Stimulated activated CD4-positive, alpha-beta T cell treated with anti-CD3 and anti-CD28 coated beads, TNF-alpha, amount 100 ng/mL, for 48 hours (primary cell): ENCODE results near the gene EMILIN2.

ENCODE experiments used
- DNase-seq, 3 donors: peaks; one replicate each; pipeline ENCODE4 v3.0.0-alpha.2; 2020; ENCODE audit warnings: low read depth in 3 of 3

The EMILIN2 gene

DNA sequence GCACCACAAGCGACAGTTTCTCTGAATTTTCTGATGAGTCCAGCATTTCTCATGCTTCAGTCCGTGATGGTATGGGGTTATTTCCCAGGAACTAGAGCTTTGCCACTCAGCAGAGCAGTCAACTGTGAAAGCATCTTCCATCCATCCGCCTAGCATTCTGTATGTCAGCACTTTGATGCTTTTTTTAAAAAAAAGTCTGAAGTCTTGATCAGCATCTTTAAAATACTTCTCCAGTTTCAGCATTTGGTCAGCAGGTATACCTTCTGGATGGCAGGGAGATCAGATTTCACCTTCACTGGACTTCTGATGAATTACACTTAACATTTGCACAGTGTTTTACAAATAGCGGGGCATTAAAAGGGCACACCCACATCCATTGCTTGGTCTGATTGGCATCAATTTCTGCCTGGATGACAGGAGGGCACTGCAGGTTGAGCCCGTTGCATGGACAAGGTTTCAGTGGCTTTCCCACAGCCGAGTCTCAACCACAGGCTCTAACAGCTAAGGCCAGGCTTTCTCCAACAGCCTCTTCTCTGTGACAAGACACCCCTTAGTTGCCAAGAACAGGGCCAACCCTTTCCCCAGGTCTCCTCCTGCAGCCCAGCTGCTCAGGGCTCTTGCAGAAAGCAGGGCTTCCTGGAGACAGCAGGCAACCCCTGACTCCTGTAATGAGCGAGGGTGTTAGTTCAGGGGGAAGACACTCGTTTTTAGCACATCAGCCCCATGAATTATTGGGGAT is 54.0 kb downstream of the EMILIN2 start:
- DNase-seq: no peak

DNA sequence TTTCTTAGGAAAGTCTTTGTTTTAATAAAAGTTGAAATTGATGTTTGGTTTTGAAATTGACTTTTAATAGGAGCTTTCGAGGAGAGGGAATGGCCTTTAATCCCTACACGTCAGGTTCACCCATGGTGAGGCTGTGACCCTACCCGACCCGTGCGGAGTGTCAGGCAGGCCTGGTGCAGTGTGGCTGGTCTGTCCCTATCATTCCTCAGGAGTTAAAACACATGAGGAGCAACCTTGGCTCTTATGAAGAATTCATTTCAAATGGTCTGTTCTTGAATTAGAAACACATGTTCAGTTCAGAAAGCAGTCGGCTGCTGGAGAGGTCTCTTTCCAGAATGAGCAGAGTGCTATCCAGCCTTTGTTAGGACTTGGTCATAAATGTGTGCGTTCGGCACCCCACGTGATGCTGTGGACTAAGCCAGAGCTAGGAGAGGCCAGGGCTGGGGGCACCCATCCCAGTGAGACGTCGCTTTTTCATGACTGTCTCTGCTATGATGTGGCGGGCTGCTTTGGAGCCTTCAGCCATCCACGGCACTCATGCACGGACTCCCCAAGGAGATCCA is 54.7 kb downstream of the EMILIN2 start:
- DNase-seq: no peak

DNA sequence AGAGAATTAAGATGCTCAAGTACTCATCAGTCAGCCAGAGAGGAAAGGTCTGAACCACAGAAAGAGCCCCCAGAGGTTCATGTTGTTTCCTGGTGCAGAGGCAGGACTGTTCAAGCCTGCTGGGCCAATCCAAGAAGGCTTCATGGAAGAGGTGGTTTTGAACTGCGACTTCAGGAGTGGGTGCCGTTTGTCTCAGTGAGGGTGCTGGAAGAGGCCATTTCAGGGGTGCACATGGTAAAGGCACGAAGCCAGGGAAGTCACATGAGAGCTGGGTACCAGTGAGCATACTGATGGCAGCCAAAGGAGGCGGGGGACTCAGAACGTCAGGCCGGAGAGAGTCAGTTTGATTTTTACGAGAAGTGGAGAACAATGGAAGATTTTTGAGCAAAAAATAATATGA is 55.5 kb downstream of the EMILIN2 start:
- no peak for DNase-seq

DNA sequence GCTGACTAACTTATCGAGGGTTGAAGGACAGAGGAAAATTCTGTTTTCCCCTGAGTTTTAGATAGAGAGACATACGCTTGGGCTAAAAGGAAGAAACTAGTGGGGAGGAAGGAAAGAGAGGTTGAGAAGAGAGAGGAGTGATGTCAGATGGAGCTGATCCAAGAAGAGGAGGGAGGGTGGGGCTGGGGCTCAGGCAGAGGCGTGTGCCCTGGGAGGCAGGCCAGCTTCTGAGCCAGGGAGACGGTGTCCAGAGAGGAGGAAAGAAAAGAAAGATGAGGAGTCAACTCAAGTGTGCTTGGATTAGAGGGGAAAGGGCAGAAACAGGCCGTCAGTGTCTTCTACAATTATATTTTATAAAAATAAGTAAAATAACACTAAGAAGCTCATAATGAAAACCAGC is 56.2 kb downstream of the EMILIN2 start:
- DNase-seq: no peak

DNA sequence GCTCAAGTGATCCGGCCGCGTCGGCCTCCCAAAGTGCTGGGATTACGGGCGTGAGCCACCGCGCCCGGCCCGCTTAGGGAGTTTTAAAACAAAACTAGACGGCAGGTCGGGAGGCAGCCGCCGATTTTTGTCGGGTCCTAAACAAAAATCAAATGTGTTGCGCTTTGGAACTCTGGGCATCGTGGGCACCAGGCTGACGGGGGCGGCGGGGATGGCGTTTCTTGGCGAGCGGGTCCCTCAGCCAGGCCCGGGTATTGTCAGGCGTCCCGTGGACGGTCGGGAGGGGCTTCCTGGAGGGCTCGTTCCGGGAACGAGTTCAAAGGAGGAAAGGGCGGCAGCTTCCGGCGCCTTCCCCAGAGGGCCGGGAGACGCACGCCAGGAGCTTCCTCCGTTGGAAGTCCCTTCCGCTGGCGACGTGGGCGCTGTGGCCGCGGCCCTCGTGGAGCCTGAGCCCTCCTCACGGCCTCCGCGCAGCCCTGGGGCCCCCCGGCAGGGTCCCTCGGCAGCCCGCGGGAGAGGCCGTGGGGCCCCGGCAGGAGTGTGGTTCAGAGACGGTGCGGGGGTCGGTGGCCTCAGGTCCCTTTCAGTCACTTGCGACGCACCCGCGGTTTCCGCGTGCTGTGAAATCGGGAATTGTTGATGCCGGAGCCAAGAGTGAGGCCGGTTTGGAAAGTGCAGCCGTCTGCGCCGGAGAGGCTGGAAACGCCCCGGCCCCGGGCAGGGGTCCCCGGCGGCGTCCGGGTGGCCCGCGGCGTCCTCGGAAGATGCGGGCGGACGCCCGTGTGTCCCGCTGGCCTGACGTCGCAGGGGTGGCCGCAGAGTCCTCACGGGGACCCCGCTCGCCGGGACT is 59.3 kb downstream of the EMILIN2 start:
- peak in 1 of 3 donors; percentile 38 for DNase-seq

DNA sequence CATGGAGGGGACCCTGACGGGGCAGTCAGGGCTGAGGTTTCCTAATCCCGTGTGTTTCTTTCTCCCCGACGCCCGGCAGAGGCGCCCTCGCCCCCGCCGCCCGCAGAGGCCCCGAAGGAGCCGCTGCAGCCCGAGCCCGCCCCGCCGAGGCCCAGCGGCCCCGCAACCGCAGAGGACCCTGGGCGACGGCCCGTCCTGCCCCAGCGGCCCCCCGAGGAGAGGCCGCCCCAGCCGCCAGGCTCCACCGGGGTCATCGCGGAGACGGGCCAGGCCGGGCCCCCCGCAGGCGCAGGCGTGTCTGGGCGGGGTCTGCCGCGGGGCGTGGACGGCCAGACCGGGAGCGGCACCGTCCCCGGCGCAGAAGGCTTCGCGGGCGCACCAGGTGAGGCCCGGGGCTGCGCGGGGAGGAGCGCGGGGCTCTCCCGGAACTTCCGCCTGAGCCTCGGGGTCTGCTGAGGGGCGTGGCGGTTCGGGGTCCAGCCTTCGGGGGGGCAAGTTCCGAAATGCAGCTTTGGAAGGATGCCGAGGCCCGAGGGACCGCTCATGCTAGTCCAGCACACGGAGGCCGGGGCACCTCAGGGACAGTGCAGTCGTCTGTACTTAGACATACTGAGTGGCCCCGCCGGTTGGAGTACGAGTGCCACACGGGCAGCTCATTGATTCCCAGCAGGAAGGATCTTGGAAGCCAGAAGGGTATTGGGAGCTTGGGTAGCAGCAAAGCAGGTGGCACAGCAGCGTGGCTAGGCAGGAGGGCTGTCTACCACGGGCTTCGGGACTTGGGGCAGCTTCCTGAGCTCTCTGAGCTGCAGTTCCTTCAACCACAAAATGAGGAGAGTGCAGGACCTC is 60.1 kb downstream of the EMILIN2 start:
- DNase-seq: peak in 2 of 3 donors; percentile 27 to 56

DNA sequence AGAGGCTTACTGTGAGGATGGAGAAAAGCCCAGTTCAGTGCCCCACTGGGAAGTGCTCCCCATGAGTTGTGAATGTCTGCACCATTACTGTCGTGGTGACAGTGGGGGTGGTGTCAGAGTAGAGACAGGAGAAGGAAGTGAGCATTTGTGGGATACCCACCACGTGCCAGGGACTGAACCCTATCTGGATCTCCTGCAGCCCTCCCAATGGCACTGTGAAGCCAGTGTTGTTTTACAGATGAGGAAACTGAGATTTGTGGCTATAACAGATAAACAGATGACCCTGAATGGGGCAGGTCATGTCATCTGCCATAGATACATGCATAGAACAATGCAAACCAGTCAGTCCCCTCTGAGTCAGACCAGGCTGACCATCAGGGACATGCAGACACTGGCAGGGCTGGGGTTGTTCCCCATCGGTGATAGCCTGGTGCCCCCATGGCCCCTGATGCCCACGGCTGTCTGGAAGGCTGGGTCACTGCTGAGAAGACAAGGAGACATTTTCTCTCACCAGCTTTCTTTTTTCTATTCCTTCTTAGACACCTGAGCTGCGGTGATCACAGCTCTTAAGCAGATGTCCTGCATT is 60.8 kb downstream of the EMILIN2 start:
- DNase-seq: no peak

DNA sequence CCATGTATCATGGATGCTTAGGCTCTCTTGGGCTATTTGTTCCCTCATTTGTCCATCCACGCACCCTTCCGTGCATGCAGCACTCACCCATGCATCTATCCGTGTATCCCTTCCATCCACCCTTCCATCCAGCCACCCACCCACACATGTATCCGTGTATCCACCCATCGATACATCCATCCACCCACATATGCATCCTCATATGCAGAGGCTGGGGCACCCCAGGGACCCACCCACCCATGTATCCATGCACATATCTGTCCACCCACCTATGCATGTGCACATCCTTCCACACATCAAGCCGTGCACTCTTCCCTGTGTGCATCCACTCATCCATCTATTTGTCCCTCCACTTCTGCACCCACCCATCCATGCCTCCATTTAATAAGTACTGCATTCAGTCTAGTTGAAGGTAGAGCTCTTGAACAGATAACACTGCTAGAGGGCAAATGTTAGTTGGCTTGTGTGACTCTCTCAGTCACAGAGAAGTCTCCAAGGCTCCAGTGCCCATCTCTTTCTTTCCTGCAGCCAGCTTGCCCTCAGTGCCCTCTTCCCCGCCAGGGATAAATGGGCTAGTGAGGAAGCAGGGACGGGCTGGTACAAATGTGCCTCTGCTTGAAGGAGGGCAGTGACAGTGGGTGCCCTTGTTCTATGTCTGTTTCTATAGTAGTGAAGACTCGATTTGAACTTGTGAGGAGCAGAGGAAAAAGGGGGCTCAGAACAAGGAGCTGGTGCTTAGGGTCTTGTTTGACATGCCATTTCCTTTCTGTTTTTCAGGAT is 61.5 kb downstream of the EMILIN2 start:
- DNase-seq: no peak

DNA sequence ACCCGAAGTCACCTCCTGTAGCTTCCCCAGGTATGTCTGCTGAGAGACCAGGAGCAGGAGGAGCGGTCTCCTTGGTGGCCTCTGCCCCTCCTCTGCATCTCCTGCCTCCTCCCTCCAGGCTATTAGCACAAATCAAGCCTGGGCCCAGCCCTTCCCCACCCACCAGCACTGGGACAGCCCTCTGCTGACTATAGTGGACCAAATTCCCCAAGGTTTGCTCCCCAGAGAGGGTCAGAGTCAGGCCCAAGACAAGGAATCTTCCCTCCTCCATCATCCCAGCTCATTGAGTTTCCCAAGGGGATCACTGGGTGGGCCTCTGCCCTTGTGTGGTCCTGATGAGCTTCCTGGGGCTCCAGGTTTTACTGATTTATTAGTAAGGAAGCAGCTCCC is 62.1 kb downstream of the EMILIN2 start:
- DNase-seq: no peak

DNA sequence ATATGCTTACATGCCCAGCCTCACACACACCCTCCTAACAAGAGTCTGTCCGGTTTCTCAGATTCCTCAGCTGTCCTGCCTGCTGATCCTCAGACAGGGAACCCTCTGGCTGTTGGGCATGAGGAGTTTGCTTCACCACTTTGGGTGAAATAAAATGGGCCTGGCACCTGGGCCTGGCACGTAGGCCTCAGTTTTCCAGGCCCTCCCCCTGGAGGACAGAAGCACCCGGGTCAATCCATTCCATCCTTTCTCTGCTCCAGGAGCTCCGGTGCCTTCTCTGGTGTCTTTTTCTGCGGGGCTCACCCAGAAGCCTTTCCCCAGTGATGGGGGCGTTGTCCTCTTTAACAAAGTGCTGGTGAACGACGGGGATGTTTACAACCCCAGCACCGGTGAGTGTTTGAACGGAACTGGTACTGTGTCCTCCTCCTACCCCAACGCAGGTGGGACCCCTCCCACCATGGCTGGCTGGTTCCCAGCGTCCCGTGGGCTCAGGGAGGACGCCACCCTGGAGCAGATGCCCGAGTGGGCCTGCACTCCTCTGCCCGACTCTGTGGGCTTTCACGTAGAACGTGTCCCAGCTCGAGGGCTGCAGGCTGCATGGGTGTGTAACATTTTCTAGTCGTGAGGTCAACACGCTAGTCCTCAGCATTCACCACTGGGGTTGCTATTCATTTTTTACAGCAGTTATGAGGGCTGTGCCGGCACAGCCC is 62.8 kb downstream of the EMILIN2 start:
- DNase-seq: no peak

DNA sequence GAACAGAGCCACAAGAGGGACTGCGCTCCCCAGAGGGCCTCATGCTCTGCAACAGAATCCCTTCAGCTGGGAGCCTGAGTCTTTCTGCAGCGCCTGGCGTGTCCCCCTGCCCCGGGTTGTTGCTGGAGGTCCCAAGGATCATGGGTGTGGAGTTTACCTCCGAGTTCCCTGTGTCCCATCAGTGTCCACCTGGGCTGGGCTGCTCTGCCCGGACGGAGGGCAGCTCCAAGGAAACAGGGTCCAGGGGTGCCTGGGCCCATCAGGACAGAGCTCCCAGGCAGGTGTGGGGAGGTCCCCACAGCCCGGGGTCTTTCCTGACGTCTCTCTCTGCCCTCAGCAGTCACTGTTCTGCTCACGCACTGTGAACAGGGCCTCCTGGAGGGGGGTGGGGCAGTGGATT is 63.5 kb downstream of the EMILIN2 start:
- DNase-seq: no peak

DNA sequence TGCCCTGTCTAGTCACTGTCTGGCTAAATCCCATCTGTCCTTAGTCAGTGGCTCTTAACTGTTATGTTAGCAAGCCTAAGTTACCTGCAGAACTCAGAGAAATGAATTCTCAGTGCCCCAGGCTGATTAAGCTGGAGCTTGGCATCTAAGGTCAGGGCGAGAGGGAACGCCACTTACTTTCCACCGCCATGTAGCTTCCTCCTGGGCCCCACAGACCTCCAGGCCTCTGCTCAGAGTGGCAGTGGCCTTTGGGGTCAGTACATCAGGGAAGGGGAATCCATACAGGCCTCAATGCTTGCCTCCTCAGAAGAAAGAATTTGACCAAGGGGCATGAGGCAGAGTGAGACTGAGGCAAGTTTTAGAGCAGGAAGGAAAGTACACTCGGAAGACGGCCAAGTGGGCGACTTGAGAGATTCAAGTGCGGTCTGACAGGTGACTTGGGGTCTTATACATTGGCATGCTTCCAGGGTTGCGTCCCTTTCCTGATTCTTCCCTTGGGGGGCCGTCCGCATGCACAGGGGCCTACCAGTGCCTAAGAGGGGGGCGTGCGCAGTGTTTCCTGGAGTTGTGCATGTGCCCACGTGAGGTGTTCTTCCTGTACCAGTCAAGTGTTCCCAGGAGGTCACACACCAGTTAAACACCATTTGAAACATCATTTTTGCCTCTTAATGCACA is 64.1 kb downstream of the EMILIN2 start:
- DNase-seq: no peak

DNA sequence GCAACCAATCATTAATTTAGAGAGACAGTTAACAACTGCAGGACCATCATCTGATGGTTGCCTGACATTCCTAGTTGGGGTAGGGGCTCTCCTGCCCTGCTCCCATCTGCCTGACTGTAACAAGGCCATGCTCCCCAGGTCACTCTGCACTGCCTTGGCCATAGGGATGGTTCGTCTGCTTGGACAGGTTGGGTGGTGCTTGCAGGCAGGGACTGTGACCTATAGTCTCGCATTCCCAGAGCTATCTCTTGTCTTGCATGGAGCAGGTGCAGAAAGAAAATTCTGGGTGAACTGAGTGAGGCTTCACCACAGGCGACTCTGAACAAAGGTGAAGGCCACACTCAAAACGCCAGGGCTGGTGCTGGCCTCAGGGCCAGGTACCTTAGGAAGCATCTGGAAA is 64.7 kb downstream of the EMILIN2 start:
- DNase-seq: no peak

DNA sequence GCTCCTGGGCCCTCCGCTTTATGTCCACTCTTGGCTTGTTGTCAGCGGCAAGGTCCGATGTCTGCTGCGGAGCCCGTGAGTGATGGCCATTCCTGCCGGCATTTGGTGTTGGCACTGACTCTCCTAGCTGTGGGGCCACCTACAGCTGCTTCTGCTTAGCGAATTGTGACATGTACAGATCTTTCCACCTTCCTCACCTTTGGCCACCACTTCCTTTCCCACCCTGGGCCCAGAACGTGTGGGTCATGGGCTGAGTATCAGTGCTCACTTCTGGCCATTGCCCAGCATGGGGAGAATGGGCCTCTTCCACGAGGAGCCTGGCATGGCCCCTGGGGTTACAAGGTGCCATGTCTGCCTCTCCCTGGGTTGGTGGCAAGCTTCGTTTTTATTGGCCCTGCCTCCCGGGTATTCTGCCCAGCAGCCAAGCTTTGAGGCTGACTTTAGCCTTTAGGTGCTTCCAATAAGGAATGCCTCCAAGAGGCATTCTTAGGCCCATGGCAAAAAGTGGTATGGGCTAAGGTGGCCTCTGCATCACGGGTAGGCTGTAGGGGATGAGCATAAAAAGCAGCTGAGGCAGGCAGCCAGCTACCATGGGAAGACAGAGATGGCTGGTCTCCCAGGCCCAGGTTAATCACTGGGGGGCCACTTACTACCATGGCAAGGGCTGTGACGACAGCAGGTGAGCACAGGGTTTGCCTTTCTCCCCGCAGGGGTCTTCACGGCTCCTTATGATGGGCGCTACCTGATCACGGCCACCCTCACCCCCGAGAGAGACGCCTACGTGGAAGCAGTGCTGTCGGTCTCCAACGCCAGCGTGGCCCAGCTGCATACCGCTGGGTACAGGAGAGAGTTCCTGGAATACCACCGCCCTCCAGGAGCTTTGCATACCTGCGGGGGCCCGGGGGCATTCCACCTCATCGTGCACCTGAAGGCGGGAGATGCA is 65.8 kb downstream of the EMILIN2 start:
- no peak for DNase-seq

DNA sequence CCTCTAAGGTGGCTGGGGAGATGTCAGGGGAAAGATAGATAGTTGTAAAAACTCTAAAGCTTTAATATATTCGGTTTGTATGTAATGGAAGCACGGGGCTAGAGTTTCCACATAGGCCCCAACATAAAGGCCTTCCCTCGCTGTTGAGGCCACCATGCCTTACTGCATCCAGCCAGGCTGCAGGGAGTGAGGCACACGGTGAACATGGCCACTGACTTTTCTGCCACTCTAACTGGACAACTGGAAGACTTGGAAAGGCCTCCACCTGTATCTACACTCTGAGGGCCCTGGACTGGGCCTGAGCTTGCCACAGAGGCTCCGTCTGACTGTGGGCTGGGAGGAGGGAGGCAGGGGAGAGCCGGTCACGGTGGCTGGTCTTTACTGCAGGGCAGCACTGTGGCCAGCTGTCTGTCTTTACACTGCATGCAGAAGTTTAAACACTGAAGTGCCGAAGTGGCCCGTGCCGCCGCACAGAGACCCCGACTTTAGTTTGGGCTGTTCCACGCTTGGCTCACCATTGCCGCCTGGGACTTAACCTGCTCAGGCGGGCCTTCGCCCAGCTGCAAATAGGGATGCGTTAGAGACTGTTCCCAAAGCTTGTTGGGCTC is 66.7 kb downstream of the EMILIN2 start:
- DNase-seq: no peak

DNA sequence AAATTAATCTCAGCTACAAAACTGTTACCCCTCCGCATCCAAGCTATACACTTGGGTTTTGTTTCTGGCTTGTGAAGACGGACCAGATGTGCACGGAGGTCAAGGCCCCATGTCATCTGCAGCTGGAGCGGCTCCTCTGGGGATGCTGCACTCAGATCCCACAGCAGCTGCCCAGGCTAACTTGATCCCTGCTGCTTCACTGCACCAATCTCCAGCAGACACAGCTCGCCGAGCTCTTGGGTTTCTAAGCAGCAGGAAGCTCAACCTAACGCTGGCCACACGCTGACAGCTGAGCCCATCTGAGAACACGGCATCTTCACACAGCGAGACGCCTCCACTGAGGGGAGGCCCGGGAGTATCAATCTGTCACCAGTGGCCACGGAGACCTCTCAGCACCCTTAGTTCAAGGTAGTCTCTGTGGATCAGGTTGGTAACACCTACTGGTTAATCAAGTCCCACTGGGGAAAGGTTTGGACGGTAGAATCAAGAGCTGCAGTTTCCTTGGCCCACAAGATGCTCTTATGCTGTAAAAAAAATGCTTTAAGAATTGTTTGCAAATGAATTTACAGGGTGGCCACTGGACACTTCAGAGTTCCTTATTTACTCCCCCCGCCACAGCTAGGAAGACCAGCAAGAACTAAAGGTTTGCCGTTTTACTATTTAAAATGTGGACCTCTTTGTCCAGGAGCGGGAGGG is 67.5 kb downstream of the EMILIN2 start:
- DNase-seq: no peak

DNA sequence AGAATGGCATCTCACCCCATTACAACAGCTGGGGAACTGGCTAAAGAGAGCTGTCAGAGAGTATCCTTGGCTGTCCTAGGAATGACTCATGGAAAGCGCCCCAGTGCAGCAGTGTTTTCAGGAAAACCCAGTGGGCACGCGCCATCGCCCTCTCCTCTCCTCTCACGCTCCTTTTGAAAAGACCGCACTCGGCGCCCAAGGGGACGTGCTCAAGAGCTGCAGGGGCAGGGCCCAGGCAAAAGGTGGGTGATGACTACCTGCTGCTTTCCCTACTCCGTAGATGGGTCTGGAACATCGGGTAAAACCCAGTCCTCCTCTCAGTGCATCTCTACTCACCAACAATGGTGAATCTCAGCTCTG is 68.1 kb downstream of the EMILIN2 start:
- no peak for DNase-seq
